ENCODE measurements around the gene AP4M1.

Gene AP4M1

DNA sequence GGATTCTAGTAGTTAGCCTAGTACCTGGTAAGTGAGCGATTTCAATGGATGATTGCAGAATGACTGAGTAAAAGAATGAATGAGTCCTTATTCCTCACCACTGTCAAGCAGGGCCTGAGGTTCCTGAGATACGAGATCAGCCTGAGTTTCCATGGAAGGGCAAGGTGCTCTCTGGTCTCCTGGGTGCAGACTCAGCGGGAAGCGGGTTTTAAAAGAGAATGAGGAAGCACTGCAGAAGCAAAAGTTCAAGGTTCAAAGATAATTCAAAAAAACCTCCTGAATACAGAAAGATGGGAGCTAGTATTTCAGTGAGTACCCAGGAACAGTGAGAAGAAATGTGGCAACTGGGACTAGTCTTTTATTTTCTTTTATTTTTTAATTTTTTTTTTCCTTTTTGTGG, 24.2 kb upstream of the AP4M1 start:
- TF ChIP-seq, protein P1, sequence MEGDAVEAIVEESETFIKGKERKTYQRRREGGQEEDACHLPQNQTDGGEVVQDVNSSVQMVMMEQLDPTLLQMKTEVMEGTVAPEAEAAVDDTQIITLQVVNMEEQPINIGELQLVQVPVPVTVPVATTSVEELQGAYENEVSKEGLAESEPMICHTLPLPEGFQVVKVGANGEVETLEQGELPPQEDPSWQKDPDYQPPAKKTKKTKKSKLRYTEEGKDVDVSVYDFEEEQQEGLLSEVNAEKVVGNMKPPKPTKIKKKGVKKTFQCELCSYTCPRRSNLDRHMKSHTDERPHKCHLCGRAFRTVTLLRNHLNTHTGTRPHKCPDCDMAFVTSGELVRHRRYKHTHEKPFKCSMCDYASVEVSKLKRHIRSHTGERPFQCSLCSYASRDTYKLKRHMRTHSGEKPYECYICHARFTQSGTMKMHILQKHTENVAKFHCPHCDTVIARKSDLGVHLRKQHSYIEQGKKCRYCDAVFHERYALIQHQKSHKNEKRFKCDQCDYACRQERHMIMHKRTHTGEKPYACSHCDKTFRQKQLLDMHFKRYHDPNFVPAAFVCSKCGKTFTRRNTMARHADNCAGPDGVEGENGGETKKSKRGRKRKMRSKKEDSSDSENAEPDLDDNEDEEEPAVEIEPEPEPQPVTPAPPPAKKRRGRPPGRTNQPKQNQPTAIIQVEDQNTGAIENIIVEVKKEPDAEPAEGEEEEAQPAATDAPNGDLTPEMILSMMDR (IDR thresholded peaks at IDR 0.05) = no peak

DNA sequence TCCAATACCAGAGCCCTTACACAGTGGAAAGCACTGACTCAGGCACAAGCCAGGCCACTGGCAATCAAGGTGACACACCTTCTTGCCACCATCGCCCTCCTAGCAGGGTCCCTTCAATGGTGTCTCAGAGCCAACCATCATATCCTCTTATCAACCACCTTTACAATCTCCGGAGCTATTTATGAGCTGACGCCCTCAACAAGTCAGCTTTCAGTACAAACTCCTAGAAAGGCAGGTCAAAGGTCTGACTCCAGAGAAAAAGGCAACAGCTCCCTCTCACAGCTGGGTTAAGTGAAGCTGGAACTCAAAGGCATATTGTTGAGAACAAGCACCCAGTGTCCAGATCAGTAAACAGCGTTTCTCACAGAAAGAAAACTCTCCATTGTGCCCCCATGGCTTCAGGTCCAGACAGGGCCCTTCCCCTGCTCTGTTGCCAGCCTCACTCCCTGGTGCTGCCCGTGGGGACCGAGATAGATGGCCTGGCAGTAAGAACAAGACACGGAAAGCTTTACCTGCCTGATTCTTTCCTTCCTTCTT, 22.4 kb upstream of the AP4M1 start:
- TF ChIP-seq, protein P1 (IDR thresholded peaks at IDR 0.05) = no peak

DNA sequence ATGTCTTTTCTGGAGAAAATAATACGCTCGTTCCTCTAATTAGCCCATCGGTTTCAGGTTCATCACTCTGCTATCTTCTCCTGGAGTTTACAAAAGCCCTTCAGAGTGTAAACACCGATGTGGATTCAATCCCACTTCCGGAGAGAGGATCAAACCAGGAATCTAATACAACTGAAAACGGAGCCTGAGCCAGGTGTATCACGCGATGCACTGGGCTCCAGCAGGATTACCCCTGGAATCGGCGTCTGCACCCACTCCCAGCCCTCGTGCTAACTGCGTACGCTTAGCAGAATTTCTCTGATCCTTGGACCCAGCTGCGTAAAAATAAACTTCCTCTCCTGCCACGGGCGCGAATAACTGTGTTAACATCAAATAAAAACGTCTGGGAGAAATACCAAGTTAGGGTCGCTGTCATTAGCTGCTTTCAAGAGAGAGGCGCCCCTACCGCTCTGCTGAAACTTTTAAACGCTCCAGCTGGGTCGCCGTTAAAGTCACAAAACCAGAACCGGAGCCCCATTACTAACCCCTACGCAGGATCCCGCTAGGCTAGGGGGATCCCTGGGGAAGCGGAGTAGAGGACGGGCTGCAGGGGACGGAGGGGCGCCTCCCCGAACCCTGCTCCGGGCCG, 20.4 kb upstream of the AP4M1 start:
- TF ChIP-seq, protein P1 (IDR thresholded peaks at IDR 0.05) = no peak

DNA sequence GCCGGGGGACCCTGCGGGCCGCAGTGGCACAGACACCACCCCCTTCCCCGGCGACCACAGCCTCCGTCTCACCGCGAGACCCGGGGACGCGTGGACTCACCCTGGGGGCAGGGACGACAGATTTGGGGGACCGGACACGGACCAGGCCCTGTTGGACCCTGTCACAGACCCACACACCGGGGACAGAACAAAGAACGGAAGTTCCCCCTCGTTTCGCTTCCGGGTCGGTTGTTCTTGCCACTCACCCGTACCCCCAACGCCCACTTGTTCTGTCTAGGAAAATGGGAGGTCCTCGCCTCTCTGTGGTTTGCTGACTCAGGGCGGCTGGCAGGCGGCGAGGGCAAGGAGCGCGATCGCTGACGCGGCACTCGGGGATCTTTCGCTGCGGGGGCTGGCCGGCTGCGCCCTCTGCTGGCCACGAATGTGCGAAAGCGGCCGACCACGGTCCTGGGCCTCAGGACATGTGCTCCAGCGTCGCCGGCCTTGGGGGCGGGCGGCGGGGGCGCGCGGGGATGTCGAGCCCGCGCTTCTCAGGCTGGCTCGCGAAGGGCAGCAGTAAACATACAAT, 19.8 kb upstream of the AP4M1 start, which contains the start of gene ZNF3:
TSS of gene ZNF3 (minus strand) at position 189 of the 568 bp plus-strand sequence. CDS start 4,366 bp downstream, outside the sequence.
- TF ChIP-seq, protein P1 (IDR thresholded peaks at IDR 0.05) = peak; percentile 97

DNA sequence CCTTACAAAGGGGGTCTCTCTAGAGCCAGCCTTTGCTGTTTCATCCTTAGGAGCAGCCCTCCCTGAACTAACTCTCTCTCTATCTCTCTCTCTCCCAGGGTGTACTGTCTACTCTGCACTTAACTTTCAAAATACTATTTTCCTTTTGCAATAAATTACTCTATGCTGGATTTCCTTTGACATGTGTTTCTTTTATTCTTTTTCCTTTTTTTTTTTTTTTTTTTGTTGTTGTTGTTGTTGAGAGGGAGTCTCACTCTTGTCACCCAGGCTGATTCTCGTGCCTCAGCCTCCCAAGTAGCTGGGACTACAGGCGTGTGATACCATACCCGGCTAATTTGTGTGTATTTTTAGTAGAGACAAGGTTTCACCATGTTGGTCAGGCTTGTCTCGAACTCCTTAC, 18.5 kb upstream of the AP4M1 start:
- TF ChIP-seq, protein P1 (IDR thresholded peaks at IDR 0.05) = no peak

DNA sequence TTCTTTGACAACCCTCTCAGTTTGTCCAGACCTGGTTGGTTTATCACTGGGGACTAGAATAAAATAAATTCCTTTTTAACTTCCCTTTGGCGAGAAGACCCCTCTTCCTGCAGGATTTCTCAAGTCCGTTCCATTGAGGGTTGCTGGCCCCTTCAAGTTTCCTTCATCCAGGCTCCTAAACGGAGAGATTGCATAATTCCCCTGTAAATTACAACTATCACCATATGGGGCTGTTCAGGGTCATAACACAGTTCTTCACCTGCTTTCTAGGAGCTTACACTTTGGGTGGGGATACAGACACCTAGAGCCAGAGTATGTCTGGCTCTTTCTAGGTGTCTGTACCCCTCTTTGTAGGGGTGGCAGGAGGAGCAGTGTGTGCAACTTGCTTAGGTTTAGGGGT, 15.9 kb upstream of the AP4M1 start:
- TF ChIP-seq, protein P1 (IDR thresholded peaks at IDR 0.05) = no peak

DNA sequence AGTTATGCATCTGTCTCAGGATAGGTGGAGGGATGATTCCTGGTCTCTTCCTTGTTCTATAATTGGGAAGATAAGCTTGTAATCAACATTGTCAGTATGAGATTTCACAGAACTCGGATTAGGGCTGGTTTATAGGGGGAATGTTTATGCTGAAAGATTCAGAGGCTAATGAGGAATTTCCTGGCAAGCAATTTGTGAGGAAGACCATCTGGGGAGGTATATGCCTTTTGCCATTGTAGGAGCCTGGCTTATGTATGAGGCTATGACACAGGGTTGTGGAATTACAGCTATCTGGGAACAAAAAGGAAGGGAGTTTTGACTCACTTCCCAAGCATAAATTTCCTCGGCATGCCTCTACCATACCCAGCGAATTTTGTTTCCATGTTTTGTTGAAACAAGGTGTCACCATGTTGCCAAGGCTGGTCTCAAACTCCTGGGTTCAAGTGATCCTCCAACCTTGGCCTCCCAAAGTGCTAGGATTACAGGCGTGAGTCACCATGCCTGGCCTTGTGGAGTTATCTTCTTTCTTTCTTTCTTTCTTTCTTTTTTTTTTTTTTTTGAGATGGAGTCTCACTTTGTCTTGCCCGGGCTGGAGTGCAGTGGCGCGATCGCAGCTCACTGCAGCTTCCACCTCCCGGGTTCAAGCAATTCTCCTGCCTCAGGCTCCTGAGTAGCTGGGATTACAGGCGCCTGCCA, 14.2 kb upstream of the AP4M1 start:
- TF ChIP-seq, protein P1 (IDR thresholded peaks at IDR 0.05) = no peak

Measured in LNCAP (cell line).